Inflammatory macrophage treated with lipopolysaccharide for 4 hours (primary cell): Measurements from ENCODE around the gene P4HA3.

Source experiments
- DNase-seq: peaks from one replicate; pipeline ENCODE4 v3.0.0-alpha.2; 2020

The P4HA3 gene

GRCh38 chr11:74316772-74317505 lies 5.5 kb upstream of the P4HA3 start:
- DNase-seq: no peak

GRCh38 chr11:74312326-74312725 lies 886 bp upstream of the P4HA3 start:
- DNase-seq: peak; percentile 80

GRCh38 chr11:74310857-74311256 lies 583 bp downstream of the P4HA3 start:
- no peak for DNase-seq

GRCh38 chr11:74307434-74307833 lies 4.0 kb downstream of the P4HA3 start:
- DNase-seq: no peak

- DNase-seq: peak; percentile 38
Observed at GRCh38 chr11:74306435-74307175, 4.8 kb downstream of the P4HA3 start.

GRCh38 chr11:74299015-74299414 lies 12.4 kb downstream of the P4HA3 start:
- DNase-seq: no peak

GRCh38 chr11:74297484-74297883 lies 14.0 kb downstream of the P4HA3 start:
- no peak for DNase-seq

- DNase-seq: no peak
Observed at GRCh38 chr11:74288911-74289310, 22.5 kb downstream of the P4HA3 start.

GRCh38 chr11:74288161-74288560 lies 23.3 kb downstream of the P4HA3 start:
- DNase-seq: peak; percentile 44

GRCh38 chr11:74284466-74284865 lies 27.0 kb downstream of the P4HA3 start:
- DNase-seq: no peak

- DNase-seq: no peak
Observed at GRCh38 chr11:74283580-74284180, 27.8 kb downstream of the P4HA3 start.

- DNase-seq: no peak
Observed at GRCh38 chr11:74282914-74283371, 28.5 kb downstream of the P4HA3 start.

- no peak for DNase-seq
Observed at GRCh38 chr11:74282421-74282820, 29.0 kb downstream of the P4HA3 start.

GRCh38 chr11:74280494-74280893 lies 30.9 kb downstream of the P4HA3 start:
- no peak for DNase-seq

GRCh38 chr11:74279256-74279655 lies 32.2 kb downstream of the P4HA3 start:
- no peak for DNase-seq

GRCh38 chr11:74278721-74279161 lies 32.7 kb downstream of the P4HA3 start:
- no peak for DNase-seq

GRCh38 chr11:74278103-74278502 lies 33.3 kb downstream of the P4HA3 start:
- DNase-seq: no peak

- DNase-seq: no peak
Observed at GRCh38 chr11:74276581-74276980, 34.9 kb downstream of the P4HA3 start.

- DNase-seq: no peak
Observed at GRCh38 chr11:74272276-74272675, 39.2 kb downstream of the P4HA3 start.

- DNase-seq: no peak
Observed at GRCh38 chr11:74269161-74269811, 42.2 kb downstream of the P4HA3 start.

- DNase-seq: no peak
Observed at GRCh38 chr11:74268456-74268855, 43.0 kb downstream of the P4HA3 start.

GRCh38 chr11:74267014-74267413 lies 44.4 kb downstream of the P4HA3 start:
- no peak for DNase-seq

- DNase-seq: no peak
Observed at GRCh38 chr11:74265256-74265655, 46.2 kb downstream of the P4HA3 start.
